Posterior cingulate gyrus (tissue), 11 donors: ENCODE data around the gene RIGI.
"Not testable (repeated sequence)": the region's sequence is repeated elsewhere in the genome, so short reads cannot be mapped to it uniquely, and the experiment has no call there.

Experiments
- DNase-seq, 10 donors: peaks; one replicate each; pipeline versions ENCODE4 v3.0.0 to v3.0.0-alpha.2; 2020 to 2021; ENCODE audit warnings: mixed read lengths in 3 of 10
- intact Hi-C: fragments of 100-400 bp; cut with DNase I; formaldehyde crosslinking; loops from one replicate; pipeline ENCODE4 v1.15.1; 2023

The RIGI gene

DNA sequence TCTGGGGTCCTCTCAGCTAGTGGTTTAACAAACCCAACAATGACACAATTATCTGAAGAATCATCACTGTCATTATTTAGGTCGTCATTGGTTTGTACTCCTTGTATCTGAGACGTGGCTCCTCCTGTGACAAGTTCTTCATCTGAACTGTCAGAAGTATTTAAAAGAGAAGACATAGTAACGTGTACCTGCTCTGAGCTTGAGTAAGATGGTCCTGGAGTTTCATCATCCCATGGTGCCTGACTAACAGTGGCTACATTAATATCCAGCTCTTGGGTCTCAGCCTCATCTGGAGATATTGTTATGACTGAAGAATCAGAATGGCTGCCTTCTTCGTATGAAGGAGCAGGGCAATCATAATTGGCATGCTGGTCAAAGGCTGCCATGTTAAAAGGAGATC is 17.1 kb upstream of the RIGI start:
- no peak for DNase-seq
- intact Hi-C loops: no loop called here

- no peak for DNase-seq
- intact Hi-C loops: no loop called here
Measured at GRCh38 chr9:32533816-32534215, 7.8 kb upstream of the RIGI start.

DNA sequence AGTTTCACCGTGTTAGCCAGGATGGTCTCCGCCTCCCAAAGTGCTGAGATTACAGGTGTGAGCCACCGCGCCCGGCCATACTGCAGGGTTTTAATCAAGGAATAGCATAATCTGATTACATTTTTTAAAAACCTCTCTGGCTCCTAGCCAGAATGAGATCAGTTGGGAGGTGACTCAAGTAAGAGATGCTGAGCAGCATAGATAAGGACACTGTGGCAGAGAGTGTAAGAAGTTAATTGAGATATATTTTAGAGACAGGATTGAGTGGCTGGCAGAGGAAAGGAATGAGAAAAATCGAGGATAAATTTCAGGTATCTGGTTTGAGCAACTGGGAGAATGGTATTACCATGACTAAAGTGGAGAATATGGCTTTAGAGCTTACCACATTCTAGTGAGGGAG is 7.3 kb upstream of the RIGI start:
- intact Hi-C loops: no loop called here
- DNase-seq: peak in 1 of 10 donors; percentile 60

DNA sequence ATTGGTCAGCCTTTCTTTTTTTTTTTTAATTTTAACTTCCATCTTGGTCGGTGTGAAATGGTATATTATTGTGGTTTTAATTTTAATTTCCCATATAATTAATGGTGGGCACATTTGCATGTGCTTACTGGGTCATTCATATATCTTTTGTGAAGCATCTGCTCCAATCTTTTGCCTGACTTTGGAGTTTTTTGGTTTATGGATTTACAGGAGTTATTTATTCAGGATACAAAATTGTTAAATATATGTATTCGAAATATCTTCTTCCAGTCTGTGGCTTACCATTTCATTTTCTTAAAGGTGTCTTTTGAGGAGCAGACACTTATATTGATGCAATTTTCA is 682 bp upstream of the RIGI start:
- DNase-seq: no peak
- intact Hi-C loops: loop anchor here (2.0 kb wide), 2 partner anchors 24 to 148 kb away; no protein-coding TSS in a partner anchor

DNA sequence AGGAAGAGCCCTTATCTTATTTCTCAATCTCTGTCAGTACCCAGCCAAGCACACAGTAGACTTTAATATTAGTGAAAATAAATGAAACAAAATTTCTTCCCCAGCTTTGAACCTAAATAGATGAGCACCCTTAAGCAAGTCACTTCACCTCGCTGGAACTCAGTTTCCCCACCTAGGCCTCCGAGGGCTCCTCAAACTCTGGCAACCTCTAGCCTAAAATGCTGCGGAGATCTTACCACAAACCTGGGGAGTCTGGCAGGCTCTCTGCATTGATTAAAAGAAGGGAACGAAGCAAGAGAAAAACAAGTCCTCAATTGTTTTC is 326 bp downstream of the RIGI start:
- intact Hi-C loops: loop anchor here (2.0 kb wide), 2 partner anchors 25 to 147 kb away; no protein-coding TSS in a partner anchor
- DNase-seq: peak in 1 of 10 donors; percentile 17

DNA sequence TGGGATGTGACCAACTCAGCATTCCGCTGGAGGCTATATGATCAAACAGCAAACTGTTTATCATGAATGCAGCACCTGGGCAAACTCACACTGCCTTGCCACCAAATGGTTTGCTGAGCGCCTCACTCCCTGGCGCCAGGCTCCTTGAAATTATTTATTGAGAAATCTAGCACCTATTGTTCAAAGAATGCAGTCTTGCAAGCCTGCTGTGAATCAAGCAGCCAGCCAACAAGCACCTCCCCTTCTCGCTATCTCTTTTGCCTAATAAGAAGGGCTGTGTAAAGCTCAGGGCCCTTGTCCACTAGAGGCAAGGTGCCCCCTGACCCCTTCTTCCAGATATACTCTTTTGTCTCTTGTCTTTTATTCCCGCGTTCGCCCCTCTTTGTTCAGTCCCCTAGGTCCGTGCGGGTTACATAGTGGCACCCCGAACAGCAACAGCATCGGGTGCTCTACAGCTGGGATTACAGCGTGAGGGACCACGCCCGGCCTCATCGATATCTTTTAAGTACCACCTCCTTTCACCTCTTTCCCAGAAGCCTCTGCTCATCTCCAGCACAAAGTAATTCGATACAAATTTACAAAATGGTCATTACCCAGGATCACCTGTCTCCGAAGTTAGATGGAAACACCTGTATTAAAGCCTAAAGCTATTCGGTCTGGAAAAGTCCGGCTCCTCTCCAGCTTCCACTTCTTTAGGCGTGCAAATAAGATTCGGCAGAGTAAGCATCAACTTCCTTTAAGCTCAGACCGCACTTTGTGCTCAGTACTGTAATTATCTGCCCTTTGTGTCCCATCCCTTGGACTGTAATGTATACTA is 896 bp downstream of the RIGI start:
- intact Hi-C loops: no loop called here
- DNase-seq: peak in 1 of 10 donors; percentile 44

DNA sequence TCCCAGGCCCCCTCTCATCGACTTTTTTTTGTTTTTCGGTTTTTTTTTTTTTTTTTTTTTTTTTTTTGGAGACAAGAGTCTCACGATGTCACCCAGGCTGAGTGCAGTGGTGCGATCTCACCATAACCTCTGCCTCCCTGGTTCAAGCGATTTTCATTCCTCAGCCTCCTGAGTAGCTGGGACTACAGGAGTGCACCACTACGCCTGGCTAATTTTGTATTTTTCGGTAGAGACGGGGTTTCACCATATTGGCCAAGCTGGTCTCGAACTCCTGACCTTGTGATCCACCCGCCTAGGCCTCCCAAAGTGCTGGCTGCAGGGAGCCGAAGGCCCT is 1.5 kb downstream of the RIGI start:
- intact Hi-C loops, DNase-seq: not testable (repeated sequence)

- no peak for DNase-seq
- intact Hi-C loops: no loop called here
Measured at GRCh38 chr9:32523910-32524309, 2.1 kb downstream of the RIGI start.

DNA sequence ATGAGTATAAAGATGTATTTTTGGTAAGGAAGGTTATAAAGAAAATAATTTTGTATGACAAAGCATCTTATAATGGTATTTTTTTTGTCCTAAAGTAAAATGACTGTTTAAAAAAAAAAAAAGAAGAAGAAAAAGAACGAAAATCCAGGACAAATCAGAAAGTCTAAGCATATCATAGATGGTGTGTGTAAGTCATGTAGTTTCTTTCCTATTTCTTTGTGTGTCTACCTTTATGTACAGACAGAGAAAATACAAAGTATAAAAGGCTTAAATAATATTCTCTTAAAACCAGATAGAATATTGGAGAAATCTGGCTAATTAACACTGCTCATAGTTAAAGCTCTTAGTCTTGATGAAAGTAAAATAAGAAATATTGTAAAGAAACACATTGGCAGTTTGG is 7.7 kb downstream of the RIGI start:
- no peak for DNase-seq
- intact Hi-C loops: no loop called here

DNA sequence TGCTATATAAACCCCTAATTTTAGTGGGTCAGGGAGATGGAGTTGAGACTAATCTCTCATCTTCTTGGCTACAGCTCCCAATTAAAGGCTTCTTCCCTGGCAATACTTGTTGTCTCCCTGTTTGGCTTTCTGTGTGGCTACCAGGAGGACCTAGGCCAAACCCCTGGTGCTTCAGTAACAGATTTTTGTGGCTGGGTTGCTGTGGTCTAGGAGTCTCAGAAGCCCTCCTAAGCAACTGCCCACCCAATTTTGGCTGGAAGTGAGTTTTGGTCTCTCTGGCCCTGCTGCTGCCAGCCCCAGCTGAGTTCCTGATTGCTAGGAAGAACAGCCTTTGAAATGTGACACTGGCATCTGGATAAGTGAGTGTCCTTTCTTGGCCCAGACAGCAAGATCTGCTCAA is 9.8 kb downstream of the RIGI start:
- DNase-seq: no peak
- intact Hi-C loops: no loop called here

DNA sequence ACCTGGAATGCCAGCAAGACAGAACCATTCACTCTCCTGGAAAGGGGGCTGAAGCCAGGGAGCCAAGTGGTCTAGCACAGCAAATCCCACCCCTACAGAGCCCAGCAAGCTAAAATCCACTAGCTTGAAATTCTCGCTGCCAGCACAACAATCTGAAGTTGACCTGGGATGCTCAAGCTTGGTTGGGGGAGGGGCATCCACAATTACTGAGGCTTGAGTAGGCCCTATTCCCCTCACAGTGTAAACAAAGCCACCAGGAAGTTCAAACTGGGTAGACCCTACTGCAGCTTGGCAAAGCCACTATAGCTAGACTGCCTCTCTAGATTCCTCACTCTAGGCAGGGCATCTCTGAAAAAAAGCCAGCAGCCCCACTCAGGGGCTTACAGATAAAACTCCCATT is 17.3 kb downstream of the RIGI start:
- no peak for DNase-seq
- intact Hi-C loops: no loop called here

- intact Hi-C loops: no loop called here
- DNase-seq: no peak
Measured at GRCh38 chr9:32503008-32503407, 23.0 kb downstream of the RIGI start.

GRCh38 chr9:32502464-32502863 is 23.5 kb downstream of the RIGI start:
- intact Hi-C loops: no loop called here
- no peak for DNase-seq

- intact Hi-C loops: no loop called here
Measured at GRCh38 chr9:32501868-32502267, 24.1 kb downstream of the RIGI start.

DNA sequence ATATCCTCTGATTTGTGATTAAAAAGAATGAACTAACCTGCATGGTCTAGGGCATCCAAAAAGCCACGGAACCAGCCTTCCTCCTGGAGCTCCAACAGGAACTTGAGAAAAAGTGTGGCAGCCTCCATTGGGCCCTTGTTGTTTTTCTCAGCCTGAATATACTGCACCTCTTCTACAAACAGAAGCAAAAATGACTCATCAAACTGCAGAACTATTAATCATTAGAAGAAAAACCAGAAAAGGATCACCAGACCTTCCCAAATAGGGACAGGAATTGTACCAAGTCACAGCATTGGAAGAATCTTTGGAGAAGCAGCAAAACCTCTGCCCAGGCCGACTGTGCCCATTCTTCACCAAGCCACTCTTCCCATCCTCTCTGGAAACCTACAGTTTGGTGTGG is 25.2 kb downstream of the RIGI start:
- intact Hi-C loops: no loop called here
- DNase-seq: no peak

More at GRCh38 chr9:32501868-32502267, 24.1 kb downstream of the RIGI start:
- no peak for DNase-seq

- no peak for DNase-seq
- intact Hi-C loops: no loop called here
Measured at GRCh38 chr9:32497921-32498320, 28.1 kb downstream of the RIGI start.

- no peak for DNase-seq
- intact Hi-C loops: no loop called here
Measured at GRCh38 chr9:32490601-32491000, 35.4 kb downstream of the RIGI start.

- DNase-seq: no peak
- intact Hi-C loops: no loop called here
Measured at GRCh38 chr9:32487981-32488380, 38.0 kb downstream of the RIGI start.

- DNase-seq: no peak
- intact Hi-C loops: no loop called here
Measured at GRCh38 chr9:32486839-32487562, 39.0 kb downstream of the RIGI start.

GRCh38 chr9:32483343-32483742 is 42.7 kb downstream of the RIGI start:
- intact Hi-C loops: no loop called here
- no peak for DNase-seq
